CD4-positive, alpha-beta T cell treated with Interleukin-15 for 4 hours (primary cell): ENCODE measurements around the gene DIPK1C.

ENCODE experiments used
- DNase-seq: peaks from one replicate; pipeline ENCODE4 v3.0.0-alpha.2; 2020; ENCODE audit warnings: low spot score

Gene DIPK1C

DNA sequence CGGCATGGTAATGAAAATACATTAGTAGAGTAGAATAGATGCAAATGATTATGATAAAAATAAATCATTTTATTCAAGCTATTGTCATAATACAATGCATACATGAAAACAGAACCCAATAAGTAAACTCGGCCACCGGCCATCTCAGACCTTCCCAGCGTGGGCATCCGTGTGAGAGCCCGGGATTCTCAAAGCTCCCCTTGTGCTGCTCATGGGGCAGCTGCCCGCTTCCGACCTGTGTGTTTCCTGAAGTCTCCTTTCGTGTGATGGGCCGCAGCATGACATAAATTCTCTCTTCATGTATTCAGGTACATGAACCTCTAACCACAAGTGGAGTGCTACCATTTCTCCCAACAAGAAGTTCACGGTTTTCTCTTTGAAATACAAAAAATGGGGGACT, 25.6 kb upstream of the DIPK1C start:
- DNase-seq = no peak

DNA sequence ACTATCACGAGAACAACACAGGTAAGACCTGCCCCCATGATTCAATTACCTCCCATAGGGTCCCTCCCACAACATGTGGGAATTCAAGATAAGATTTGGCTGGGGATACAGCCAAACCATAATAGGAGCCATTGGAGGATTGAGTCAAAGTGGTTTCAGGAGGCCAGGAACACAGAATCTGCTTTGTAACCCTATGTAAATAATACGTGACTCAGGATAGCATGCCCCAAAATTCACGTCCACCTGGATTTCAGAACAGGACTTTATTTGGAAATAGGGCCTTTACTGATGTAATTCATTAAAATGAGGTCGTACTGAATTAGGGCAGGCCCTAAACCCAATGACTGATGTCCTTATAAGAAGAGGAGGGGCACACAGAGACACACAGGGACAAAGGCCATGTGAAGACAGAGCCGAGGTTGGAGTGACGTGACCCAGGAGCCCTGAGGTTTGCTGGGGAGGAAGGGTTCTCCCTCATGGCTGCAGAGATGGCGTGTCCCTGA, 23.1 kb upstream of the DIPK1C start:
- DNase-seq = no peak

DNA sequence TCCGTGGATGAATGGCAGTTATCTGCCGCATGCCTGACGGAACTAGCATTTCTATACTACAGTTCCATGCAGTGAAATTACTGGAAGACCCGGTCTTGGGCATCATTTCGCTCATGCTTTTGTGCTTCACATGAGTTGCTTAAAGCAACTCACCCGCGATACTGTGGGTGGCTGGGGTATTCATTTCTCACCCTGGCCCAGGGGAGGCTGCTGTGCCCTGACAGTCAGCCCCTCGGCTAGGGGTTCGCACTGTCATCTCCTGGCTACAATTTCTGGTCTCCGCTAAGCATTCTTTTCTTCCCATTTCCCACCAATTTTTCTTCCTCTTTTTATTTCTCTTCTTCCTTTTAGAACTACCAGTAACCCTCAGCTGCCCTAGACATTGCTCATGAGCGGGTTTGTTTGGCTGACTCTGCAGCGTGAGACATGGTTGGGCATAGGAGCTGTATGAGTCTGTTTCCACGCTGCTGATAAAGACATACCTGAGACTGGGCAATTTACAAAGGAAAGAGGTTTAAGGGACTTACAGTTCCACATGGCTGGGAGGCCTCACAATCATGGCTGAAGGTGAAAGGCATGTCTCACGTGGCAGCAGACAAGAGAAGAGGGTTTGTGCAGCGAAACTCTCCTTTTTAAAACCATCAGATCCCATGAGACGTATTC, 22.5 kb upstream of the DIPK1C start:
- DNase-seq = no peak

DNA sequence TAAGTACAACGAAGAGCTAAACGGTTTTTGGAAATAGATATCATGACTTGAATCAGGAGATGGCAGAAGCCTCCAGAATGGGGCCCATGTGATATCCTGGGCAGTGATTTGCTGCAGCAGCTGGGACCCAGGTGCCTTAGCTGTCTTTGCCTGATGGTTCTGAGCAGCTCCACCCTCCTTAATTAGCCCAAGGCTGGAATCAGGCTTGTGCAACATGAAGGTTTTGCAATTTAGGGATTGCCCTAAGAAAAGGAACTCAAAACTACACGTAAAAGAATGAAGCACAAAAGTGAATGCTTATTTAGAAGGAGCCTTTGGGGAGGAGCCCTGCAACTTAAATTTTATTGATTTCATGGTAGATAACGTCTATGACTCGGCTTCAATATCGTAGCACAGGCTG, 21.8 kb upstream of the DIPK1C start:
- DNase-seq = no peak

DNA sequence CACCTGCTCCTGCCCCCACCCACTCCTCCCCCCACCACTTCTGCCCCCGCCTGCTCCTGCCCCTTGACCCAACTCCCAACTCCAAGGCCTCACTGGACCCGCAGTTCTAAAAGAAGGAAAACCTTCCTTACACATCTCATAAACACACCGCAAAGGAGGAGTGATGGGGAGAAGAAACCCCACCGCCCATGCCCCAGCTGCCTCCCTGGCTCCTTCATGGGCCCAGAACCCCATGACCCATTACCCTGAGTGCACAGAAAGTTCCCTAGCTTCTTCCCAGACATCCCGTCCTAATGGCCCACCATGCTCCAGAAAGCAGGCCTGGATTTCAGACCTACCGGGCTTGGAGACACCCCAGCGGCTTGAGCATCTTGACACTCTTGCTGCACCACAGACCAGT, 21.2 kb upstream of the DIPK1C start:
- no peak for DNase-seq

DNA sequence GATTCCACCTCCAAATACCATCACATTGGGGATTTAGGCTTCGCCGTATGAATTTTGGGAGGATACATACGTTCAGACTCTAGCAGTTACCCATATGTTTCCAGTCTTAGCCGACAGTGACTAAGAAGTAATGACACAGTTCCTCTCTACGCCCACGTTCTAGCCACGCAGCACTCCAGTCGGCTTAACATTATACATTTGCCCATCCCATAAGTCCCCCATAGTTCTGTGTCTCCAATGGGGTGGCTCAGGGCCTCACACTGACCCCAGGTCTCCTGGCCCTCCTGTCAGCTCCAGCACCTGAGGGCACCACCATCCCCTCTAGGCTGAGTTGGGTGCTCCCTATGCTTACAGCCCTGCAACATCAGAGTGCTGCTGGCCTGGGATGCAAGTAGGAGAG, 20.7 kb upstream of the DIPK1C start:
- DNase-seq = no peak

DNA sequence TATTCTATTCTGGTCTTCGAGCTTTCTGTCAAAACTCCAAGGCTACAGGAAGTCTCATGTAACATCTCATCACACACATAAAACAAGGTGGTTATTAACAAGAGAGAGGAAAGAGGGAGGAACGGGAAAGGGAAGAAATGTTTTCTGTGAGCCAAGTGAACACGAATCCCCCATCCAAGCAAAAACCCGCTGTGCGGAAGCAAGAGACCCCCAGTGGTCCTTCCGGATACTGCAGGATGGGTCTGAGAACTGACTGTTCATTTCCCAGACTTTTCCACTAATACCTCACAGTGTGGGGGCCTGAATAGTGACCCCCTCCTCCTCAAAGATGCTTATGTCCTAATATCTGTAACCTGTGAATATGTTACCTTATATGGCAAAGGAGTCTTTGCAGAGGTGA, 19.0 kb upstream of the DIPK1C start:
- no peak for DNase-seq

DNA sequence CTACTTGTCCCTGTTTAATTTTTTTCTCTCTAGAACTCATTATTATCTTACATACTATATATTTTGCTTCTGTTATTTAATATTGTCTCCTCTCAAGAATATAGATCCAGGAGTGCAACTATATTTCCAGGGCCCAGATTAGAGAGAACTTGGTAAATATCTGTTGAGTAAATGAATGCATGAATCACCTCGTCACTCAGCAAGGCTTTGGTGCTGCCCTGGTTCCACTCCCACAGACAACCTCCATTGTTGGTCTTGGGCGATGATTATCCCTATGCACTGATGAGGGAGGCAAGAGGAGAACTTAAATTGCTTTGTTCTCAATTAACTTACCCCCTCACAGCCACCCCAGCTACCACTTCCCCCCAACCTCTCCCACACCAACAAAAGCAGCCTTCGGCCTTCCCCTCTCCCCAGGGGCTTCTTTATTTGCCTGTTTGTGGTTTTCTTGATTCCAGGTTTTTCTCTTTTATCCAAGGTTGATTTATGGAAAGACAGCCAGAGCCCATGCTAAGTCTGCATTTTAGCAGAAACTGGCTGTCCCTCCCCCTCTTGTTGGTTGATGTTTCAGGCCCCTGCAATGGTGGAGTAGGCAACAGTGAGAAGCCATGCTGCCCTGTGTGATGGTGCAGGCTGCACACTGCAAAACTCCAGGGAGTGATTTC, 17.0 kb upstream of the DIPK1C start:
- no peak for DNase-seq

DNA sequence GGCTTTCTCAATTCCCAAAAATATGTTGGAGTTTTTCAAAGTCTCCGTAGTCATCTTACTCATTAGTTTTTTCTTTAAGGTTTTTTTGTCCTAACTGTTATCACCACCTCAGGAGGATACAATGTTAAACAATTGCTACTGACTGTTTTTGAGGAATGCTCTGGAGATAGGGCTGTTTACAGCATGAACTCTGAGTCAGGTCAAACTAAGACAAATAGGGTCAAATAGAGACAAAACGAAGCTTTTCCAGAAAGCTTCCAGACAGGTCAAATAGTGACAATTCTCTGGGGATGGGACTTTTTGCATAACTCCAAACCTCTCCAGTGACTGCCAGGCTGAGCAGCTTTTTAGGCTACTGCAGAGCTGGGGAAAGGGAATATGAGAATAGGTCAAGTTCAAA, 15.2 kb upstream of the DIPK1C start:
- no peak for DNase-seq

DNA sequence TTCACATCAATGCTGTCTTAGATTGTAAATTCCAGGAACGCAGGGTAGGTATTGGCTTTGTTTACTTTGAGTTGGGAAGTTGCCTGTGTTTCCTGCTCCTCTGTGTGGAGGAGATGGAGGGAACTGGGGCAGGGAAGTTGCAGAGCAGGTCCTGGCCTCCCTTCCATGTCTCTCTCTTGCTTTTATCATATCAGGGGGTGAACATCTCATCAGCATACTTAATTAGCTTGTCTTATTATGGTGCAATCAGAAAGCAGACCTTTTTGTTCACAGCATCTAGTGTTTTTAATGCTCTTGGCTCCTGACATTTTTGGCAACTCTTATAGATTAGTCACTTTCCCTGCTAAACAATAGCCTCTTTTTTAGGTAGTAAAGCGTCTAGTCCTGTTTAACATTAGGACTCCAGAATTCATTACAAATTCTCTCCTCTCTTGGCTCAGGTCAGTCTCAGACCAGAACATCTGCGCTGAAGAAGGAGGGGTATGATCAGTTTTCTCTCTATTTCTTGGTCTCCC, 11.5 kb upstream of the DIPK1C start:
- no peak for DNase-seq

DNA sequence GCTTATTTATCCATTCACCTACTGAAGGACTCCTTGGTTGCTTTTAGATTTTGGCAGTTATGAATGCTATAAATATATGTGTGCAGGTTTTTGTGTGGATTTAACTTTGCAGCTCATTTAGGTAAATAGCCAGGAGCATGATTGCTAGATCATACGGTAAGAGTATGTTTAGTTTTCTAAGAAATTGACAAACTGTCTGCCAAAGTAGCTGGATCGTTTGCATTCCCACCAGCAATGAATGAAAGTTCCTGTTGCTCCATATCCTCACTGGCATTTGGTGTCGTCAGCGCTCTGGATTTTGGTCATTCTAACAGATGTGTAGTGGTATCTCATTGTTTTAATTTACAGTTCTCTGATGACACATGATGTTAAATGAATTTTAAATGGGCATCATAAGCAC, 8.7 kb upstream of the DIPK1C start:
- DNase-seq = no peak

DNA sequence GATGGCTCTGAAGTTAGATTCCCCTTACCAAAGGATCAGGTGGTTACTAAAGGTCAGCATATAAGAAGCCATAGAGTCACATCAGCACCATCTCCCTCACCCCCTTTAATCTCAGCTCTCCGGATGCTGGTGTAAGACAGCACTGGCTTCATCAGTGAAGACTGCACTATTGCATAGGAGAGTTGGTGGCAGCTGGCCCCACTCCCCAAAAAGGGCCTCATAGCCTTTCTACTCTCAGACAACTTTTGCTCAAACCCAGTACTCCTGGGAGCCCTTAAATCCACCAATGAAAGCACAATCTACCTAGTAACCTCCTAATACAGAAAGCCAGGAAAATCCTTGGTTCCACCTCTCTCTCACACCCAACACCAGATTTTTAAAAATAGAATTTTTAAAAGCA, 6.9 kb upstream of the DIPK1C start:
- DNase-seq = no peak

DNA sequence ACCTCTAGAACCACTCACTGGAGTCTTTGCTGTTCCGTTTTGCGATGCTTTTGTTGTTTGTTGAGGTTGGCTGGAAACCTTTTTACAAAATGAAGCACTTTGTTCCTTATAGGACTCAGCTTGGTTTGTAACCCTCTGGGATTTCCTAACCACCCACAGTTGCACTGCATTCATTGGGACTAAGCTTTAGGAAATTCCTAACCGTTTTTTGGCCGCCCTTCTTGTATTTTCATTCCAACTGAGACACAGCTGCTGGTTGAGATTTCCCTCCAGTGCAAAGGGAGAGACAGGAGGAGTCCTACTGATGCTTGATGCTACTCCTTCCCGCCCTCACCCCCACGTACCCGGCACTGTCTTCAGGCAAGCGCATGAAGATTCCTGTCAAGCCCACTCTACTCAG, 6.1 kb upstream of the DIPK1C start:
- no peak for DNase-seq

DNA sequence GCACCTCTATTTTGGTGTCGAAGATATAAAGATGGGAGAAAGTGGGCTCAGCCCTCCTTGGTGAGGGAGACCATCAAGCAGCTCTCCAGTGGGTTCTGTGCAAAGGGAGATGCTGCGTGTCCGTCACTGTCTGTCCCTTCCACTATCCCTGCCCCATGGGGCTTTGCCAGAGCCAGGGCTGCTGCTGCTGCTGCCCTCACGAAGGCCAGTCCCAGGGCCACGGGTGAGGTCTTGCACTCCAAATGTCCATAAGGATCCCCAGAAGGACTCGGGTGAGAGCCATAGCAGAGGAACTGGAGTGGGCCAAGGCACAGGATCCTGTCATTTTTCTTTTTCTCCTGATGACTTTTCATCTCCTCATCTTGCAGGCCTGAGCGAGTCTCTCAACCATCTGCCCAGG, 3.7 kb upstream of the DIPK1C start:
- DNase-seq = no peak

DNA sequence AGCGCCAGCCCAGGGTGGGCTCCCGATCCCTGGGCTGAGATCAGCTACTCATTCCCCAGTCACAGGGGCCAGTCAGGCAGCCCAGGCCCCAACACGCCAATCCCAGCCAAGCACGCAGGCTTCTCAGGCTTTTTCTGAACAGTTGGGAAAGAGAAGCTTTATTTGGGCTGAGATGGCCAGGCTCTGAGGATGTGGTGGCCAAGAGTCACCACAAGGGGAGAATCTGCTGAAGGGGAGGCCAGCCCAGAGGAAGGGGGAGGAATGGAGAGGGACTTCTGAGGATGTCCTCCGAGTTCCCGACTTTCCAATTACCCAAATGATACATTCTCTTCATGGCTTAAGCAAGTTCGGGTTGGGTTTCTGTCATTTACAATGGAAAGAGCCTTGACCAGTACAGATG, 2.8 kb upstream of the DIPK1C start:
- DNase-seq = no peak

DNA sequence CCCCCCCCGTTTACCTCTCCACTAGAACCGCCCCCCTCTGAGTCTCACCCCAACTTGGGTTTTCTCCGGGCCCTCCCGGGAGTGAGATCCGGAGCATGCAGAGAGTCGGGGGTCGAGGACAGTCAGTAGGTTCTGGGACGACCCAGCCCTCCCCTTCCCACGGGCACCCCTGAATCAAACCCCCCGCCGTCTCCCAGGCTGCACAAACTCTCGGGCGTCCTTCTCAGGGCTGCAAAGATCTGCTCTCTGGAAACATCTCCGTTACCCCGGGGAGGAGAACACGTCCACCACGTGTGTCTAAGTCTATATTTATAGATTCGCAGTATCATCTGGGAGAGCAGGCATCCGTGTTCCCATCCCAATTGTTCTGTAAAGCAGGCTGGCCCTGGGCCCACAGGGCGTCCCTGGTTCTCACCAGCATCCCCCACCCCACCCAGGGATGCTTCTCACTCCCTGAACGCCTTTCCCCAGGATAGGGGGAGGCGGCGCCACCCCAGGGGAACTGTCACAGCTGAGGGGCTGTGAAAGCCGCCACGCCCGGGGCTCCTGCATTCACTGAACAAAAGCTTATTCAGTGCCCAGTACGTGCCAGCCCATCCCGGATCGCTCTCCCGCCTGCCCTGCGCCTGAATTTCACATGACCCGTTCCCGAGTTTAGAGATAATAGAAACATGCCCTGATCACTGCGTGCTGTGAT, 765 bp upstream of the DIPK1C start:
- no peak for DNase-seq

DNA sequence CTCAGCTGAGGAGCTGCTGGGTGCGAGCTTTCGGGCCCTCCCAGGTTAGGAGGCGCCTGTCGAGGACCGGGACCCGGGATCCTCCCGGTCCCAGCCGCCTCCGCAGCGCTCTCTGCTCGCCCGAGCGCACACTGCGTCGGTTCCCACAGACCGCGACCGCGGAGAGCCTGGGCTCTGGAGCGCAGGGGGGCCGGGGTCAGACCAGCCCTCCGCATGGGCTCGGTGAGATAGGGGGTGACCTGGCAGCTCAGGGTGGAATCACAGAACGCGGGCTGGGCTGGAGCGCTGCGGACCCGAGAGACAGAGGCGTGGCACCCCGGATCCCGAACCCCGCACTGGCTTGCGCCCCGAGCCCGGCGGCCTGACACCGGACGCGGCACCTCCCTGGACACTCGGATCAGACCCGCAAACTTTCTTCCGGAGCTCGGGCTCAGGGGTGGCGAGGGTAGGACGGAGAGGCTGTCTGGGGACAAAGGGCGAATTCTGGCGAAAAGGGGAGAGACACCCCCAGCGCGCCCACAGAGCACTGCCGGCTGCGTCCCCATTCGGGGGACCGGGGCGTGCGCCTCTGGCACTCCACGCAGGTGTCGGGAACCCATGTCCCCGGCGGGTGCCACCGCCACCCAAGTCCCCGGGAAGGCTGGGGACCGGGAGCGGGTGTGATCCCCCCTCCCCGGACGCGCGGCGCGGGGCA, 612 bp downstream of the DIPK1C start:
- DNase-seq = no peak

DNA sequence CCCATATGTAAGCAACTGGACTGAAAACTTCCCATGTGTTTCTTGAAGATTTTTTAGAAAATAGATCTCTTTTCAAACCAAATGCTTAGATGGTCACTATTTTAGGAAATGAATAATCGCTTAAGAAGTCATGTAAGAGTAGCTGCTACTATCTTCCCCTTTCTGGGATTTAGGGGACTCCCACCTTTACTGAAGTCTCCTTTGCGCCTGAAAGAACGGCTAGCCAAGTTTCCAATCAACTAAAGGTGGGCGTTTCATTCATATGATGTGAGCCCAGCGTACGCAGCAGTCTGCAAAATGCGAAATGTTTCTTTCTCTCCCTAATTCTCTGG, 1.1 kb downstream of the DIPK1C start:
- DNase-seq = no peak

DNA sequence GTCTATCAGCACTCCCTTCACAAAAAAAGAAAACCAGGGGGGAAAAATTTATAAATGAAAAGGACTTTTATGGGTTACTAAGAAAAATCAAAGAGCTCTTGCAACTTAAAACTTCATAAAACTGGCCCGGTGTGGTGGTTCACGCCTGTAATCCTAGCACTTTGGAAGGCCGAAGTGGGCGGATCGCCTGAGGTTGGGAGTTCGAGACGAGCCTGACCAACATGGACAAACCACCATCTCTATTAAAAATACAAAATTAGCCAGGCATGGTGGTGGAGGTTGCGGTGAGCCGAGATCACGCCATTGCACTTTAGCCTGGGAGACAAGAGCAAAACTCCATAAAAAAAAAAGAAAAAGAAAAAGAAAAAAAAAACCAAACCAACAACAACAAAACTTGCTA, 1.7 kb downstream of the DIPK1C start:
- DNase-seq = no peak

DNA sequence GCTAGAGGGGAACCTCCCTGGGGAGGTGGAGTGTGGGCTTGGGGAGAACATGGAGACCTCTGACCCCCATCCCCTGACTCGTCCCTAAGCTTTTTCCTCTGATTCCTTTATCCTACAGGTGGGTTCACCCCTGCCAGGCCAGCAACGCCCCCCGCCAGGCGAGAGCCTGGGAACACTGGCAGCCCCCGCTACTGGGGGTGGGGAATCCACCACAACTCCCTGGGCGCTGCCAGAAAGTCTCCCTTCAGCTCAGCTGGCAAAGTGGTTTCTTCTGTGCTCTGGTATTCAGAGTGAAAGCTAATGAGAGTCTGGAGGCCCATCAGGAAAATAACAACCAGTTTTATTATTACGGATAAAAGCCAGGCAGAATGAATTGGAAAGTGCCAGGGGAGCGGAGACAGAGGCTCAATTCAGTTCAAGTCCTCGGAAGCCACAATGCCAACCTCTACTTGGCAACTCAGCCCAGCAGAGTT, 2.8 kb downstream of the DIPK1C start:
- DNase-seq = no peak

DNA sequence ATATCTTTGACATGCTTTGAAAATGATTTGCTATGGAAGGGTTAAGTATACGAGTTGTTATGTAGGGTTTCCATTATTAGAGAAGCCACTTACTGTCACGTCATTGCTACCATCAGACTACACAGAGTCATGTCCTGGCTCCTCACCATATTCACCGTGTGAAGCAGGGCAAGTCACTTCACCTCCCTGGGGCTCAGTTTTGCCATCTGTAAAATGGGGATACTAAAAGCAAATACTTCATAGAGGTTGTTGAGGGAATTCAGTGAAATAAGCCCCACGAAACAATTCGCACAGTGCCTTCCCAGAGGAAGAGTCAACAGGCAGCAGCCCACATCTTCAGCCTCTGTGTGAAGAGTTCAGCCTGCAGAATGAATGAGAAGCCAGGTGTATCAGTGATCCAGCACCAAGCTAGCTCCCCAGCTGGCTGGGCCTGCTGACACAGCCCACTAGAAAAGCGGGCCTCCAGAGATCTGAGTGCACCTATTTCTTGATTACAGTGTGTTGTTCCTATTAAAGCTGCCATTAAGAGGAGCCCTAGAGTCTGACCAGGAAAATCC, 3.4 kb downstream of the DIPK1C start:
- DNase-seq = no peak

DNA sequence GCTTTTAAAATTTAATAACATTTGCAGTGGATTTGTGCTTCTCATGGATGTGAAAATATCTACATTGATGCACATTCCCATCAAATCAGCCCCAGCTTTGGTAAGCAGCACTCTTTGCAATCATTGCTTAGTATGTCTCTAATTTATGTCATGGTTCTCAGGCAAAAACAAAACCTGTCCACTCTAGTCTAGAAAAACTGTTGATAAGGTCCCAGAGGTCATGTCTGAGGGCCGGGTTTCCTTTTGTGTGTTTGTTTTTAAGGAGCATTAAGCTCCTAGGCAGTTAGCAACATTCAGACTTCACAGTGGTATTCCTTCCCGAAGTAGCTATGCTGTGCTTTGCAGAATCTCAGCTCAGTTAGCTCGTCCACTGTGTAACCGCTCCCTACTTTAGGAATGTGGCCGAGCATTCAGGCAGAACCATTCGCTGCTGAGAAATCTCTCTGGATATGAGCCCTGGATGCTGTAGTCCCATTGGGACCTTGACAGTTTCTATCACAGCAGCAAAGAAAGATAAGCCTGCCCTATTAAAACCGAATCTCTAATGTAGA, 4.0 kb downstream of the DIPK1C start:
- no peak for DNase-seq
